ENCODE measurements around the gene PFN4.

Gene PFN4

GRCh38 chr2:24162494-24162893 is 39.4 kb upstream of the PFN4 start:
- Mint-ChIP-seq H3K4me1 (no peaks in the 10 kb centered on the region), H3K27ac (no peak overlapping the region), H3K4me3 (no peak overlapping the region), H3K27me3 (ENCODE audit: low read depth, poor library complexity) (peaks cover 8% of the 10 kb centered on the region), H3K9me3 (peaks cover 43% of the 10 kb centered on the region), H3K36me3 (ENCODE audit: low read depth) (peaks cover 54% of the 10 kb centered on the region)
- DNase-seq: no peak
- TF ChIP-seq CTCF (IDR thresholded peaks at IDR 0.05): no peak

- peaks cover 43% of the 10 kb centered on the region for H3K9me3 Mint-ChIP-seq
- H3K27ac Mint-ChIP-seq: no peak overlapping the region
- H3K27me3 Mint-ChIP-seq (ENCODE audit: low read depth, poor library complexity): peaks cover 3% of the 10 kb centered on the region
- no peak overlapping the region for H3K4me3 Mint-ChIP-seq
- no peaks in the 10 kb centered on the region for H3K4me1 Mint-ChIP-seq
- no peak for TF ChIP-seq CTCF (IDR thresholded peaks at IDR 0.05)
- DNase-seq: no peak
- H3K36me3 Mint-ChIP-seq (ENCODE audit: low read depth): peaks cover 69% of the 10 kb centered on the region
Measured at GRCh38 chr2:24160761-24161160, 37.6 kb upstream of the PFN4 start.

GRCh38 chr2:24159708-24160107 is 36.6 kb upstream of the PFN4 start:
- Mint-ChIP-seq H3K27me3 (ENCODE audit: low read depth, poor library complexity) (no peaks in the 10 kb centered on the region), H3K9me3 (peaks cover 43% of the 10 kb centered on the region), H3K27ac (no peak overlapping the region), H3K4me1 (no peaks in the 10 kb centered on the region), H3K36me3 (ENCODE audit: low read depth) (peaks cover 70% of the 10 kb centered on the region), H3K4me3 (no peak overlapping the region)
- no peak for TF ChIP-seq CTCF (IDR thresholded peaks at IDR 0.05)
- DNase-seq: no peak

- H3K27me3 Mint-ChIP-seq (ENCODE audit: low read depth, poor library complexity): no peaks in the 10 kb centered on the region
- H3K4me3 Mint-ChIP-seq: no peak overlapping the region
- peaks cover 70% of the 10 kb centered on the region for H3K36me3 Mint-ChIP-seq (ENCODE audit: low read depth)
- DNase-seq: no peak
- peaks cover 43% of the 10 kb centered on the region for H3K9me3 Mint-ChIP-seq
- no peak for TF ChIP-seq CTCF (IDR thresholded peaks at IDR 0.05)
- no peak overlapping the region for H3K27ac Mint-ChIP-seq
- no peaks in the 10 kb centered on the region for H3K4me1 Mint-ChIP-seq
Measured at GRCh38 chr2:24158131-24158530, 35.0 kb upstream of the PFN4 start.

- no peak for DNase-seq
- Mint-ChIP-seq H3K27ac (no peak overlapping the region), H3K27me3 (ENCODE audit: low read depth, poor library complexity) (peaks cover 8% of the 10 kb centered on the region), H3K4me1 (no peaks in the 10 kb centered on the region), H3K36me3 (ENCODE audit: low read depth) (peaks cover 65% of the 10 kb centered on the region), H3K9me3 (peaks cover 18% of the 10 kb centered on the region), H3K4me3 (no peak overlapping the region)
- TF ChIP-seq CTCF (IDR thresholded peaks at IDR 0.05): no peak
Measured at GRCh38 chr2:24153478-24153877, 30.3 kb upstream of the PFN4 start.

- peaks cover 8% of the 10 kb centered on the region for H3K27me3 Mint-ChIP-seq (ENCODE audit: low read depth, poor library complexity)
- H3K9me3 Mint-ChIP-seq: peaks cover 23% of the 10 kb centered on the region
- no peak overlapping the region for H3K27ac Mint-ChIP-seq
- peaks cover 66% of the 10 kb centered on the region for H3K36me3 Mint-ChIP-seq (ENCODE audit: low read depth)
- DNase-seq: no peak
- no peaks in the 10 kb centered on the region for H3K4me1 Mint-ChIP-seq
- TF ChIP-seq CTCF (IDR thresholded peaks at IDR 0.05): no peak
- no peak overlapping the region for H3K4me3 Mint-ChIP-seq
Measured at GRCh38 chr2:24152413-24153197, 29.5 kb upstream of the PFN4 start.
